22Rv1 (cell line): Measurements from ENCODE around the gene PXT1.

ENCODE experiments used
- ZFX ChIP-seq: fragments of 450-650 bp; IDR thresholded peaks from 2 replicates; pipeline ENCODE4 v1.6.1; 2017; ENCODE audit warnings: antibody characterized with exemption, borderline replicate concordance
- TF ChIP-seq, protein P1 (sequence below): fragments of 450-650 bp; IDR thresholded peaks from 2 replicates; pipeline ENCODE4 v1.5.1; 2017; ENCODE audit warnings: mild to moderate bottlenecking

DNA sequence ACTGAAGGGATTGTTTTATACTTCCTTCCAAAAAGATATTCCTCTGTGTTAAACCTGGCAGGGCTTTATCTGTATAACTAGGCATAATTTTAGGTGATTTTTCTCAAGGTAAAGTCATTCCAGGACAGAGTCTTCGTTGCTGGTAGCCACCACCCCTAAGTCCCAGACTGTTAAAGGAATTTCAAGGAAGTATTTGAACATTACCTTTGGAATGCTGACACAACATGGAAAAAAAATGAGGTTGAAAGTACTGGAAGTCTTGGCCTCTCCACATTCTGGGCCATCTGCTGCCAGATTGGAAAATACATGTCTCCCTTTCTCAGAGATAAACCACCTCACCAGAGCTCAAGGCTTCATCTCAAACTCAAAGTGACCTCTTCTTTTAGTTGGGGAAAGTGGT, 28.2 kb downstream of the PXT1 start:
- TF ChIP-seq, protein P1, sequence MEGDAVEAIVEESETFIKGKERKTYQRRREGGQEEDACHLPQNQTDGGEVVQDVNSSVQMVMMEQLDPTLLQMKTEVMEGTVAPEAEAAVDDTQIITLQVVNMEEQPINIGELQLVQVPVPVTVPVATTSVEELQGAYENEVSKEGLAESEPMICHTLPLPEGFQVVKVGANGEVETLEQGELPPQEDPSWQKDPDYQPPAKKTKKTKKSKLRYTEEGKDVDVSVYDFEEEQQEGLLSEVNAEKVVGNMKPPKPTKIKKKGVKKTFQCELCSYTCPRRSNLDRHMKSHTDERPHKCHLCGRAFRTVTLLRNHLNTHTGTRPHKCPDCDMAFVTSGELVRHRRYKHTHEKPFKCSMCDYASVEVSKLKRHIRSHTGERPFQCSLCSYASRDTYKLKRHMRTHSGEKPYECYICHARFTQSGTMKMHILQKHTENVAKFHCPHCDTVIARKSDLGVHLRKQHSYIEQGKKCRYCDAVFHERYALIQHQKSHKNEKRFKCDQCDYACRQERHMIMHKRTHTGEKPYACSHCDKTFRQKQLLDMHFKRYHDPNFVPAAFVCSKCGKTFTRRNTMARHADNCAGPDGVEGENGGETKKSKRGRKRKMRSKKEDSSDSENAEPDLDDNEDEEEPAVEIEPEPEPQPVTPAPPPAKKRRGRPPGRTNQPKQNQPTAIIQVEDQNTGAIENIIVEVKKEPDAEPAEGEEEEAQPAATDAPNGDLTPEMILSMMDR, result no peak
- no peak for TF ChIP-seq ZFX
